ENCODE data around the gene GYS2. TPM values are rescaled to one million over a fixed set of nuclear protein-coding genes. Genes with fewer than 3 reads are reported as not detected.

GYS2 gene
- total and polyA plus RNA-seq, 4 donors = 15.5 to 86.8 (median 34.1) TPM

- Histone ChIP-seq H3K4me1 (ENCODE audit: control insufficient read depth in 4 of 4, insufficient read depth in 4 of 4, low read length in 3 of 4) (peaks cover 0 to 22% (median 17%) of the 10 kb centered on the region in 4 donors), H3K36me3 (ENCODE audit: control insufficient read depth in 4 of 4, insufficient read depth in 3 of 4, low read depth in 1 of 4, low read length in 3 of 4) (peaks cover 0 to 4% (median 2%) of the 10 kb centered on the region in 4 donors), H3K27me3 (ENCODE audit: control insufficient read depth in 4 of 4, insufficient read depth in 4 of 4, low read length in 3 of 4) (no peaks in the 10 kb centered on the region), H3K9ac (ENCODE audit: low read depth in 1 of 2, low read length in 2 of 2) (no peak overlapping the region), H3K27ac (ENCODE audit: low read depth in 1 of 2, low read length in 2 of 2) (no peak overlapping the region), H3K9me3 (ENCODE audit: control insufficient read depth in 4 of 4, low read length in 3 of 4) (peaks cover 0 to 3% (median 0%) of the 10 kb centered on the region in 4 donors), H3K4me3 (ENCODE audit: low read depth in 1 of 3, low read length in 3 of 3) (peak overlapping the region; percentile 1 to 90 (median 47))
- DNase-seq (ENCODE audit: low spot score) = no peak
- 27% methylated on average over 12 of the region's 12 CpGs for WGBS
- no peak for TF ChIP-seq ATF3 (IDR thresholded peaks at IDR 0.05)
- TF ChIP-seq MAX (IDR thresholded peaks at IDR 0.05) = no peak
- TF ChIP-seq FOXA1 (IDR thresholded peaks at IDR 0.05) = no peak
- TF ChIP-seq TAF1 (conservative IDR thresholded peaks at IDR 0.05) = no peak
- TF ChIP-seq HNF4G (IDR thresholded peaks at IDR 0.05) = no peak
- TF ChIP-seq JUND (IDR thresholded peaks at IDR 0.05) = no peak
- no peak for TF ChIP-seq ZBTB33 (IDR thresholded peaks at IDR 0.05)
- TF ChIP-seq RXRA (IDR thresholded peaks at IDR 0.05) = no peak
- no peak for TF ChIP-seq REST (IDR thresholded peaks at IDR 0.05)
- no peak for TF ChIP-seq FOXA2 (IDR thresholded peaks at IDR 0.05)
- no peak for TF ChIP-seq GABPA (IDR thresholded peaks at IDR 0.05 in 1 of 2, conservative IDR thresholded peaks at IDR 0.05 in 1 of 2)
- TF ChIP-seq CTCF (IDR thresholded peaks at IDR 0.05; ENCODE audit: low read depth, low read length, missing input control) = no peak
- no peak for TF ChIP-seq RAD21 (IDR thresholded peaks at IDR 0.05)
- no peak for TF ChIP-seq NR2F2 (IDR thresholded peaks at IDR 0.05)
Measured at GRCh38 chr12:21526721-21527345, 77.8 kb downstream of the GYS2 start.

GRCh38 chr12:21526053-21526452 lies 78.6 kb downstream of the GYS2 start, which contains the start of gene SPX:
TSS of gene SPX (plus strand) at chr12:21526296. CDS start at chr12:21526473, 177 bp downstream.
- H3K4me1 ChIP-seq (ENCODE audit: control insufficient read depth in 4 of 4, insufficient read depth in 4 of 4, low read length in 3 of 4) = peaks cover 0 to 22% (median 17%) of the 10 kb centered on the region in 4 donors
- no peak within 1 kb of the TSS for H3K27ac ChIP-seq (ENCODE audit: low read depth in 1 of 2, low read length in 2 of 2)
- no peak for DNase-seq (ENCODE audit: low spot score)
- H3K36me3 ChIP-seq (ENCODE audit: control insufficient read depth in 4 of 4, insufficient read depth in 3 of 4, low read depth in 1 of 4, low read length in 3 of 4) = no peaks in the 10 kb centered on the region
- H3K9ac ChIP-seq (ENCODE audit: low read depth in 1 of 2, low read length in 2 of 2) = no peak within 1 kb of the TSS
- H3K27me3 ChIP-seq (ENCODE audit: control insufficient read depth in 4 of 4, insufficient read depth in 4 of 4, low read length in 3 of 4) = no peaks in the 10 kb centered on the region
- 99% methylated on average over 1 of the region's 1 CpG for WGBS
- H3K4me3 ChIP-seq (ENCODE audit: low read depth in 1 of 3, low read length in 3 of 3) = peak within 1 kb of the TSS; percentile 1 to 90 (median 47)
- TF ChIP-seq YY1 (IDR thresholded peaks at IDR 0.05) (no peak), FOXA2 (IDR thresholded peaks at IDR 0.05) (no peak), REST (IDR thresholded peaks at IDR 0.05) (no peak)
- H3K9me3 ChIP-seq (ENCODE audit: control insufficient read depth in 4 of 4, low read length in 3 of 4) = peaks cover 0 to 3% (median 0%) of the 10 kb centered on the region in 4 donors

Data from liver (tissue), 9 donors.